H1 (cell line): ENCODE data around the gene FOXJ2. TPM values are rescaled to one million over a fixed set of nuclear protein-coding genes. Genes with fewer than 3 reads are reported as not detected.

Source experiments
- CTCF ChIA-PET: fragments of 300-600 bp; sonication (Branson Sonifier 250); formaldehyde crosslinking; loops from one replicate; lab custom pipeline; 2021; ENCODE audit not compliant: partially characterized antibody; lab: Charles Lee
- POLR2A ChIA-PET: fragments of 300-600 bp; sonication (Branson Sonifier 250); formaldehyde crosslinking; loops from one replicate; lab custom pipeline; 2021; ENCODE audit warnings: inconsistent platforms; ENCODE audit not compliant: partially characterized antibody; lab: Charles Lee
- DNase-seq, 2 experiments: peaks; one replicate each; pipeline versions ENCODE4 v3.0.0 to v3.0.0-alpha.2; 2010 to 2022; ENCODE audit warnings: low spot score in 2 of 2, low read depth in 1 of 2, mixed read lengths in 1 of 2
- FAIRE-seq: peaks from 2 replicates; lab custom pipeline; 2011; peaks lifted over from hg19 to GRCh38; lab: Jason Lieb, UNC
- H2AFZ ChIP-seq: 2 replicates; pipeline ENCODE4 v1.8.1; 2012; ENCODE audit warnings: low read length, inconsistent platforms
- H2AK5ac ChIP-seq: 2 replicates; pipeline ENCODE4 v1.6.1; 2013; ENCODE audit warnings: low read depth, low read length
- H2BK120ac ChIP-seq: replicated peaks from 2 replicates; pipeline ENCODE3; 2013; ENCODE audit warnings: low read depth, low read length, inconsistent platforms
- H2BK12ac ChIP-seq: 2 replicates; pipeline ENCODE4 v1.6.1; 2013; ENCODE audit warnings: low read depth, low read length
- H2BK15ac ChIP-seq: 2 replicates; pipeline ENCODE4 v1.6.1; 2013; ENCODE audit warnings: low read length
- H2BK20ac ChIP-seq: 2 replicates; pipeline ENCODE4 v1.6.1; 2013; ENCODE audit warnings: low read length
- H2BK5ac ChIP-seq: 2 replicates; pipeline ENCODE4 v1.6.1; 2013; ENCODE audit warnings: low read depth, low read length
- H3K14ac ChIP-seq: 2 replicates; pipeline ENCODE4 v1.6.1; 2013; ENCODE audit warnings: inconsistent platforms; ENCODE audit not compliant: insufficient read length
- H3K18ac ChIP-seq: 2 replicates; pipeline ENCODE4 v1.6.1; 2013; ENCODE audit warnings: low read length; ENCODE audit errors: extremely low read depth
- H3K23ac ChIP-seq: 2 replicates; pipeline ENCODE4 v1.6.1; 2013; ENCODE audit warnings: inconsistent platforms; ENCODE audit not compliant: insufficient read length
- H3K23me2 ChIP-seq: 2 replicates; pipeline ENCODE4 v1.6.1; 2013; ENCODE audit warnings: low read depth, low read length
- H3K27ac ChIP-seq: 2 replicates; pipeline ENCODE4 v1.6.1; 2011; ENCODE audit warnings: low read depth, low read length, inconsistent platforms
- H3K27me3 ChIP-seq, 4 experiments: replicated peaks in 1 of 4; 1 replicate in 1 of 4; 2 replicates in 3 of 4; pipeline versions ENCODE4 v1.6.1 to v1.8.1; 2011 to 2013; ENCODE audit warnings: low read length in 3 of 4, mild to moderate bottlenecking in 3 of 4, inconsistent platforms in 2 of 4, mixed read lengths in 2 of 4, moderate library complexity in 1 of 4; ENCODE audit not compliant: control insufficient read depth in 3 of 4, insufficient read depth in 3 of 4; ENCODE audit errors: extremely low read depth in 1 of 4
- H3K36me3 ChIP-seq, 4 experiments: 2 replicates each; pipeline versions ENCODE4 v1.6.1 to v1.8.1; 2011 to 2013; ENCODE audit warnings: mild to moderate bottlenecking in 4 of 4, low read length in 3 of 4, moderate library complexity in 2 of 4, control low read depth in 1 of 4, inconsistent platforms in 1 of 4; ENCODE audit not compliant: insufficient read depth in 4 of 4, control insufficient read depth in 2 of 4
- H3K4ac ChIP-seq: replicated peaks from 2 replicates; pipeline ENCODE3; 2013; ENCODE audit warnings: low read length, low read depth, mixed read lengths, inconsistent platforms; ENCODE audit not compliant: insufficient read length
- H3K4me1 ChIP-seq, 4 experiments: replicated peaks in 1 of 4; 1 replicate in 1 of 4; 2 replicates in 3 of 4; pipeline versions ENCODE4 v1.6.1 to v1.8.1; 2011 to 2013; ENCODE audit warnings: low read length in 3 of 4, inconsistent platforms in 2 of 4, mixed read lengths in 1 of 4; ENCODE audit not compliant: insufficient read depth in 4 of 4, control insufficient read depth in 3 of 4
- H3K4me2 ChIP-seq, 2 experiments: 2 replicates each; pipeline versions ENCODE4 v1.6.1 to v1.8.1; 2011 to 2013; ENCODE audit warnings: low read depth in 2 of 2, low read length in 2 of 2, control low read depth in 1 of 2, inconsistent platforms in 1 of 2, mild to moderate bottlenecking in 1 of 2; ENCODE audit not compliant: insufficient read depth in 1 of 2
- H3K4me3 ChIP-seq, 4 experiments: fragments of 200-600, 300-600 bp in 1 of 4; sonication (generic), shearing (Covaris generic), sonication (Bioruptor Twin) in 1 of 4; 2 replicates each; pipeline versions ENCODE4 v1.5.1 to v1.8.1; 2011 to 2016; ENCODE audit warnings: low read length in 4 of 4, low read depth in 3 of 4, control low read depth in 2 of 4, inconsistent platforms in 2 of 4, mild to moderate bottlenecking in 2 of 4, mixed read lengths in 1 of 4, moderate library complexity in 1 of 4; ENCODE audit not compliant: insufficient read depth in 2 of 4; ENCODE audit errors: extremely low read depth in 1 of 4
- H3K56ac ChIP-seq: replicated peaks from 2 replicates; pipeline ENCODE3; 2013; ENCODE audit warnings: low read depth, mild to moderate bottlenecking, mixed read lengths, low read length, inconsistent platforms; ENCODE audit not compliant: insufficient read length
- H3K79me1 ChIP-seq: 2 replicates; pipeline ENCODE4 v1.6.1; 2013; ENCODE audit warnings: low read depth, low read length, control low read depth
- H3K79me2 ChIP-seq, 2 experiments: 2 replicates each; pipeline versions ENCODE4 v1.6.1 to v1.8.1; 2012 to 2013; ENCODE audit warnings: low read length in 2 of 2, mild to moderate bottlenecking in 2 of 2, inconsistent platforms in 1 of 2; ENCODE audit not compliant: insufficient read depth in 2 of 2, control insufficient read depth in 1 of 2
- H3K9ac ChIP-seq, 4 experiments: replicated peaks in 1 of 4; 1 replicate in 1 of 4; 2 replicates in 3 of 4; pipeline versions ENCODE4 v1.6.1 to v1.8.1; 2011 to 2013; ENCODE audit warnings: low read depth in 3 of 4, low read length in 3 of 4, control low read depth in 2 of 4, mild to moderate bottlenecking in 2 of 4, moderate library complexity in 2 of 4, inconsistent platforms in 1 of 4; ENCODE audit errors: extremely low read depth in 1 of 4
- H3K9me3 ChIP-seq, 2 experiments: 2 replicates each; pipeline versions ENCODE4 v1.6.1 to v1.8.1; 2012 to 2013; ENCODE audit warnings: mild to moderate bottlenecking in 2 of 2, moderate library complexity in 2 of 2, control low read depth in 1 of 2, inconsistent platforms in 1 of 2, low read depth in 1 of 2, low read length in 1 of 2, mixed read lengths in 1 of 2; ENCODE audit not compliant: insufficient read depth in 2 of 2
- H4K20me1 ChIP-seq, 2 experiments: replicated peaks in 1 of 2; 2 replicates each; pipeline versions ENCODE3 to v1.8.1; 2011 to 2013; ENCODE audit warnings: inconsistent platforms in 2 of 2, low read length in 2 of 2, mild to moderate bottlenecking in 1 of 2; ENCODE audit not compliant: insufficient read depth in 2 of 2, control insufficient read depth in 1 of 2
- H4K5ac ChIP-seq: 2 replicates; pipeline ENCODE4 v1.6.1; 2013; ENCODE audit warnings: low read length, low read depth, mixed read lengths, inconsistent platforms; ENCODE audit not compliant: insufficient read length
- H4K8ac ChIP-seq: 2 replicates; pipeline ENCODE4 v1.8.0; 2013; ENCODE audit warnings: mild to moderate bottlenecking, moderate library complexity, low read length, inconsistent platforms; ENCODE audit not compliant: insufficient read depth; ENCODE audit errors: extremely low read depth
- H4K91ac ChIP-seq: replicated peaks from 2 replicates; pipeline ENCODE3; 2013; ENCODE audit warnings: low read length, mixed read lengths, inconsistent platforms; ENCODE audit not compliant: insufficient read length
- KDM1A ChIP-seq: fragments of 200-600, 300-600 bp; sonication (generic); IDR thresholded peaks from 2 replicates; pipeline ENCODE4 v1.7.1; 2016; ENCODE audit warnings: mild to moderate bottlenecking, low read length, borderline replicate concordance
- MAX ChIP-seq: IDR thresholded peaks from 2 replicates; pipeline ENCODE4 v1.6.1; 2012; ENCODE audit warnings: inconsistent platforms
- NRF1 ChIP-seq: IDR thresholded peaks from 2 replicates; pipeline ENCODE4 v1.6.1; 2011; ENCODE audit warnings: mild to moderate bottlenecking, low read depth, low read length, improper control_type of control experiment
- WGBS, 2 experiments: shearing (Covaris generic) in 1 of 2; methylation state at CpG; one replicate each; pipeline versions ENCODE4 v1.1.6 to v1.1.7; 2013 to 2015; ENCODE audit warnings: low lambda C conversion rate in 2 of 2, mixed read lengths in 2 of 2, inconsistent platforms in 1 of 2, low coverage in 1 of 2, missing lambda C conversion rate in 1 of 2; ENCODE audit not compliant: insufficient replicate concordance in 2 of 2, insufficient coverage in 1 of 2, insufficient read length in 1 of 2; ENCODE audit errors: extremely low coverage in 1 of 2, missing lambda C conversion rate in 1 of 2; 5-methylcytosine and 5-hydroxymethylcytosine counted together
- polyA plus RNA-seq, 7 experiments: library from polyadenylated mRNA; depleted of rRNA in 3 of 7; stranded (reverse) in 5 of 7; unstranded in 2 of 7; fragments of >200 nt in 5 of 7; fragments of 200-250 nt in 2 of 7; gene quantifications; 1 replicate in 5 of 7; 2 replicates in 1 of 7; 4 replicates in 1 of 7; pipeline versions ENCODE4 v1.2.1 to v1.2.3, GENCODE V29; 2011 to 2013; ENCODE audit warnings: missing spikeins in 2 of 7, mixed read lengths in 2 of 7
- total RNA-seq: library from RNA; stranded (reverse); fragmentation: NEBNext Ultra II Directional; extraction: Animal tissue kit (Norgen Biotek cat#: 25700); gene quantifications from 2 replicates; pipeline ENCODE4 v1.2.1, GENCODE V29; 2021

The FOXJ2 gene
- total and polyA plus RNA-seq, 2 of the 8 experiments (the other 6 are each of a cell fraction or from before 2014, with no cell fraction given): 4.2 to 9.3 TPM

- no peak overlapping the region for H4K8ac ChIP-seq
- H3K36me3 ChIP-seq: peaks cover 0 to 3% (median 0%) of the 10 kb centered on the region in 4 experiments; a peak in 4 of 8 replicates
- no peak overlapping the region for H2AK5ac ChIP-seq
- WGBS, 2 experiments: 93% methylated on average over 7 of the region's 7 CpGs; no CpG with 5 or more reads in 1 of the 2 experiments
- no peak overlapping the region for H3K4ac ChIP-seq
- no peak overlapping the region for H3K4me2 ChIP-seq
- H2BK15ac ChIP-seq: no peak overlapping the region
- H4K20me1 ChIP-seq: no peaks in the 10 kb centered on the region
- no peak overlapping the region for H3K27ac ChIP-seq
- H3K79me1 ChIP-seq: no peaks in the 10 kb centered on the region
- no peak overlapping the region for H3K23ac ChIP-seq
- H3K4me3 ChIP-seq: no peak overlapping the region
- H3K9me3 ChIP-seq: no peaks in the 10 kb centered on the region
- no peaks in the 10 kb centered on the region for H3K4me1 ChIP-seq
- CTCF ChIA-PET: interaction anchor here (0.5 to 1.5 kb wide), 2 partner anchors 78 to 204 kb away, joined by 3 to 5 read pairs; no protein-coding TSS in a partner anchor
- H2BK12ac ChIP-seq: no peak overlapping the region
- H4K5ac ChIP-seq: no peak overlapping the region
- H3K56ac ChIP-seq: no peak overlapping the region
- no peaks in the 10 kb centered on the region for H3K27me3 ChIP-seq
- no peak overlapping the region for H2BK5ac ChIP-seq
- H3K79me2 ChIP-seq: no peaks in the 10 kb centered on the region
- no peaks in the 10 kb centered on the region for H3K23me2 ChIP-seq
- no peak overlapping the region for H3K18ac ChIP-seq
- no peak overlapping the region for H3K14ac ChIP-seq
- DNase-seq (no peak), FAIRE-seq (no peak)
- no peak overlapping the region for H2BK120ac ChIP-seq
- no peak overlapping the region for H2AFZ ChIP-seq
- H2BK20ac ChIP-seq: no peak overlapping the region
- H3K9ac ChIP-seq: no peak overlapping the region
- POLR2A ChIA-PET: no interaction called here
- no peak overlapping the region for H4K91ac ChIP-seq
- TF ChIP-seq NRF1 (no peak), KDM1A (no peak), MAX (no peak)
Observed at GRCh38 chr12:8011331-8011730, 21.2 kb upstream of the FOXJ2 start.
